ENCODE results near the gene SMYD1.

Gene SMYD1

DNA sequence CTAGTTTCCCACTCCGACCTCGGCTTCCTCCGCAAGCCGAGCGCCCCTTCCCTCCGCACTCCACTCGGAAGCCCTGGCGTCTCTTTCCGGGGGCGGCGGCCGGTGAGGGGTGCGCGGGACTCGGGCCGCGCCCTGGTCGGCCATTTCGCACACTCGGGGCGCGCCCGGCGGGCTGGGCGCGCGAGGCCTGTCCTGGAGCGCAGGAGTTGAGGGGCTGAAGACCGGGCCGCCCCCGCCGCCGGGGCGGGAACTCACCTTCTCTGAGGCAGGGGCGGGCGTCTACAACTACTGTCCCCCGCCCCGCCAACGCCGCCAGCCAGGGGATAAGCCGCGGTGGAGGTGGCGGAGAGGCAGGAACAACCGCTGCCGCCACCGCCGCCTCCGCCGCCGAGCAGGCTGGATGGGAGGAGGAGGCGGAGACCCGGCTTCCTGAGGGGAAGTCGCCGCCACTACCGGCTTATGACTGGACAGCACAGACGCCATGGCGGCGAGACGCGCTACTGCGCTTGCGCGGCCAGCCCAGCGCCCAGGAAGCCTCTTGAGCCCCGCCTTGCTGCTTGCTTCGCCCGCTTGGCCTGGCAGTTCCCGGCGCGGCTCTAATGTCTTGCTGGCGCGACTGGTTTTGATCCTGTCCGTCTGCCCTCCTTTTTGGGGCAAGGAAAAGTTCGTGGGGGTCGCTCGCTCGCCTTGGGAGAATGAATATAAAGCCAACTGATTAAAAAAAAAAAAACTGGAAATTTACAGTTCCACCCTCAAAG, 12.1 kb upstream of the SMYD1 start, which contains the start of gene KRCC1:
Gene KRCC1, minus strand, starts transcription at position 413 of the 758 bp plus-strand sequence. CDS start 27,220 bp downstream, outside the sequence.
- DNase-seq (ENCODE audit: low read depth in 2 of 2) = peak; percentile 86 to 87

DNA sequence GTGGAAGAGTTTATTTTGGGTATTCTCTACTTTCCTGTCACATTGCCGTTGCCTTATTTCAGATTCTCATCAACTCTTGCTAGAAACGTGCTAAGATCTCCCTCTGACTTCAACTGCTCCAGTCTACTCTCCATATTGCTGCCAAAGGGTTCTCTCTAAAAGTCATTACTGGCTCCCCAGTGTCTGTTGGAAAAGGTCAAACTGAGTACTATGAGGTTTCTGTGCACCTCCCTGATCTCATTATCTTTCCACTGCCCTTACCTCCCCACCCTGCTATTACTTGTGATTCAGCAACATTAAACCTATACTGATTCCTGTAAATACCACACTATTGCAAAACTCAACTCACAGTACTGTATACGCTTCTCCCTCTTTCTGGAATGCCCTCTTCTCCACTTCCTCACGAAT, 10.2 kb upstream of the SMYD1 start:
- DNase-seq (ENCODE audit: low read depth in 2 of 2) = no peak

- DNase-seq (ENCODE audit: low read depth in 2 of 2) = no peak
Measured at GRCh38 chr2:88058191-88058590, 9.4 kb upstream of the SMYD1 start.

- DNase-seq (ENCODE audit: low read depth in 2 of 2) = no peak
Measured at GRCh38 chr2:88059979-88060906, 7.4 kb upstream of the SMYD1 start.

DNA sequence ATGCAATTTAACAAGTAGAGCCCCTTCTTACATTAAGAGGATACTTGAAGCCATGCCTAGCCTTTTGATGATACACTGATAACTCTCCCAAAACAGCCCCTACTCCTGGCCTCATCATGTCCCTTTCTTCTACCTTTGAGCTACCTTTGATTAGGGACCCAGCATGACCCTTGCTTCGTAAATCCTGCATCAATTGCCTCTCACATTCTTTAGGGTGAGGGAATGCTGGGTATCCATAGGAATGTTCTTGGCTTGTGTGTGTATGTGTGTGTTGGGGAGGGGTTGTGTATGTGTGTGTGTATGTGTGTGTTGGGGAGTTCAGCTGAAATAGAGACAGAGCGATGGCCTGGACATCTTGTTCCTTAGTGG, 6.7 kb upstream of the SMYD1 start:
- DNase-seq (ENCODE audit: low read depth in 2 of 2) = no peak

GRCh38 chr2:88061295-88061694, 6.3 kb upstream of the SMYD1 start:
- DNase-seq (ENCODE audit: low read depth in 2 of 2) = no peak

DNA sequence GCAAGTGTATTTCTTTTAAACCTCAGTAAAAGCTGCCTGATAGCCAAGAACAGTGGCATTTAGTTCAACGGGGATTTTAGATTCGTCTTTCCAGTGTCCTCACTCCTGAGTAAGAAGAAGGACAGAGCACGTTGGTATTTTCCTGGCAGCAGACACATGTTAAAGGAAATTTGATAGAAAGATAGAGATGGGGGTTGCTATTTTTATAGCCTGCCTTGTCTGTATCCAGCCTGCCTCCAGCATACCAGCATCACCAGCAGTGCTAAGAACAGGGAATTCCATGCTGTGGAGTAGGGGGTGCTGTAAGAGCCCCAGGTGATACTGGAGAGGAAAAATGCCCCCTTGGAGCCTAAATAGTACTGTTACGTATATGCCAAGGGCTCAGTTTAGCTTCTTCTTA, 1.1 kb upstream of the SMYD1 start:
- DNase-seq (ENCODE audit: low read depth in 2 of 2) = no peak

DNA sequence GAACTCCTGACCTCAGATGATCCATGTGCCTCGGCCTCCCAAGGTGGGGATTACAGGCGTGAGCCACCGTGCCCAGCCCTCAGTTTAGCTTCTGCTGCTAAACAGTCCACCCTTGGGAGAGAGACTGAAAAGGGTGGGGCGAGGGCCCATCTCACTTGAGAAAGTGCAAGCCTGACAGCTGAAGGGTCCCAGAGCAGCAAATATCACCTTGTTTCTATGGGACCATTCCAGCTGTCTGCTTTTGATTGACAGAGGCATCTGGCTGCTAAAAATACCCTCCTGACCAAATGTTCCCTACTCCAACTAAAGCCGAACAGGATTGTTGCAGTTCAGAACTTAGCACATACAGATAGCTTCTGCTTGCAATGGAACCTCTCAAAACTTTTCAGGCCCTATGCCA, 436 bp upstream of the SMYD1 start:
- DNase-seq (ENCODE audit: low read depth in 2 of 2) = no peak

- no peak for DNase-seq (ENCODE audit: low read depth in 2 of 2)
Measured at GRCh38 chr2:88068044-88068443, 419 bp downstream of the SMYD1 start.

GRCh38 chr2:88069117-88069516, 1.5 kb downstream of the SMYD1 start:
- DNase-seq (ENCODE audit: low read depth in 2 of 2) = no peak

DNA sequence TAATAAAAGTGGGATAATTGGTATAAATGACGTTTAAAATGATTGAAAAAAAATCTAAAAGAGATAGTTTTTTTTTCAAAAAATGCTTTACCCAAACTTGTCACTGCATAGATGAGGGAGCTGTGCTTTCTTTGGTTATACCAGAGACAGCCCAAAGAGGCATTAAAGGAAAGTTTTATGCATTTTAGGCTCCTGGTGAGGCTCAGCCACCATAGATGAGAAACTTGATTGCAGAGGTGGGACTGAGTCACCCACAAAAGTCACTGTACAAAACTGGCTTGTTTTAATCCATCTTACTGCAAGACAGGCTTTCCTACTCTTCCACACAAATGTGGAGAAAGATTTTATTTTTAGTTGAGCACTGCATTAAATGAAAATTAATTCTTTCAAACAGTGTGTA, 2.4 kb downstream of the SMYD1 start:
- DNase-seq (ENCODE audit: low read depth in 2 of 2) = no peak

DNA sequence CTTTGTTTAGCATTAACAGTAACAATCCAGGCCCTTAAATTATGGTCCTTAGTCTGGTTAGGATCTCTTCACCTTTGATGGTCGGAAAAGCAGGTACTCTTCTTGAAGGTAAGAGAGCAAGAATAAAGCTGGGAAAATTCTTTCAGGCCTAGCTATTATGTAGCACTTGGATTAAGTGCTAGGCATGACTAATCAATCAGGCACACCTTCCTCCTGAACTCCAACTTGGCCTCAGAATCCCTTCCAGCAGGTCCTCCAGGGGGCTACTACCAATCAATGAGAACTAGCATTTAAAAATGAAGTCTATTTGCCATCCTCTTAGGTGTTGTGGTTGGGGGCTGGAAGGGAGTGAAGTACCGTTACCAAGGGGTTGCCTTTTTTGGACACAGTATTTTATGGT, 3.7 kb downstream of the SMYD1 start:
- no peak for DNase-seq (ENCODE audit: low read depth in 2 of 2)

DNA sequence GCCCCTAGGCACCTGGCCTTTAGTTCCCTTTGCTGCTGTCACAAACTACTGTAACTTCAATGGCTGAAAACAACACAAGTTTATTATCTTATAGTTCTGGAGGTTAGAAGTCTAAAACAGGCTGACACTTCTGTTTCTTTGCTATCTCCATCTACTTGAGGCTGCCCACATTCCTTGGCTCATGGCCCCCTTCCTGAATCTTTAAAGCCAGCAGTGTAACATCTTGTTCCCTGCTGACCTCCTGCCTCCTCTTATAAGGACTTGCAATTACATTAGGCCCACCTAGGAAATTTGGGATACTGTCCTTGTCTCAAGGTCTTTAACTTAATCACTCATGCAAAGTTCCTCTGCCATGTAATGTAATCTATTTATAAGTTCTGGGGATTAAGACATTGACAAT, 6.5 kb downstream of the SMYD1 start:
- no peak for DNase-seq (ENCODE audit: low read depth in 2 of 2)

GRCh38 chr2:88074854-88075292, 7.2 kb downstream of the SMYD1 start:
- no peak for DNase-seq (ENCODE audit: low read depth in 2 of 2)

GRCh38 chr2:88077080-88077479, 9.5 kb downstream of the SMYD1 start:
- no peak for DNase-seq (ENCODE audit: low read depth in 2 of 2)

DNA sequence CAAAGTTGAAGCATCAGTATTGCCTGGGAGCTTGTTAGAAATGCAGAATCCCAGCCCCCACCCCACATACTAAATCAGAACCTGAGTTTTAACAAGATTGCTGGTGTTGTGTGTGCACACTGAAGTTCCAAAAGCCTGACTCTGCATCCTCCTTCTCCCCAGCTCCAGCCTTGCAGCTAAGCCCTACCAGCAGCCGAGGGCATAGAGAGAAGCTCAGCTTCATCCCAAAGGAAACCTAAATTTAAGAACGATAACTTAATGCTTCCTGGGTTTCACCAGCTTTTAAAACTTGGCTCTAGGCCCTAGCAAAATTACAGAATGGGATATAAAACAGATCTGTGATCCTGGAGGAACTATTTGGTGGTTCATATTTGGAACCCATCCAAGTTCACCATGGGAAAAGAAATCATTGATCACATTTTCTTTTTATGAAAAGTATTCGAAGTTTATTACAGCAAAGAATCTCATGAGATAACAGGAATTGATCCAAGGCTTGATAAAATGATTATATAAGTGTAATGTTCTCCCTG, 11.1 kb downstream of the SMYD1 start:
- DNase-seq (ENCODE audit: low read depth in 2 of 2) = no peak

- no peak for DNase-seq (ENCODE audit: low read depth in 2 of 2)
Measured at GRCh38 chr2:88080545-88080944, 12.9 kb downstream of the SMYD1 start.

DNA sequence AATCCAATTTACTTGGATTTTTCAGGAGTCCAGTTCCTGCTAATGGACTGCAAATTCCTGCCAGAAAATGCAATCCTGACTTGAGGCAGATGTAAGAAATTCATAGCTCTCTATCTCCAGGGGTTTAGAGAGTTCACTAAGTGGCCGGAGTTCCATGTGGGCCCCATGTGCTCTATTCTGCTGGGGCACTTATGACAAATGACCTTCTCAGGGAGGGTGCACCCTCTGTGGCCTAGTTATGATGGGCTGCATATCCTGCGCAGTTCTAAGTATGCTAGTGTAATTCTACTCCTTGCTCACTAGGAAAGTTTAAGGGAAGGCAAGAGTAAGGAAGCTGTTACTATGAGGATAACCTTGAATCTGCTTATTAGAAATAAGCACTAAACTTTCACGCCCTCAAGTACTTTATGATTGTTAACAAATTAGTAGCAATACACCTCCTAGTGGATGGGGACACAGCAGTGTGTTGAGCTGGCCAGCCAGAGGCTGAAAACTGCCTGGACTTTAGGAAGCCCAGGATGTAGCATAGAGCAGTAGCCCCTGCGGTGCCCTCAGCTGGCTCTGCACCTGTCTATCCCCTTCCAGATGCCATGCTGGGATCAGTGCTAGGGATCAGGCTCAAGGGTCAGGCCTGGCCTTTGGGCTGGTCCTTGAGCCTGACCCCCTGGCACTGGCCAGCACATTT, 14.4 kb downstream of the SMYD1 start:
- DNase-seq (ENCODE audit: low read depth in 2 of 2) = no peak

- DNase-seq (ENCODE audit: low read depth in 2 of 2) = no peak
Measured at GRCh38 chr2:88082781-88083180, 15.2 kb downstream of the SMYD1 start.

GRCh38 chr2:88085099-88085498, 17.5 kb downstream of the SMYD1 start:
- DNase-seq (ENCODE audit: low read depth in 2 of 2) = no peak

DNA sequence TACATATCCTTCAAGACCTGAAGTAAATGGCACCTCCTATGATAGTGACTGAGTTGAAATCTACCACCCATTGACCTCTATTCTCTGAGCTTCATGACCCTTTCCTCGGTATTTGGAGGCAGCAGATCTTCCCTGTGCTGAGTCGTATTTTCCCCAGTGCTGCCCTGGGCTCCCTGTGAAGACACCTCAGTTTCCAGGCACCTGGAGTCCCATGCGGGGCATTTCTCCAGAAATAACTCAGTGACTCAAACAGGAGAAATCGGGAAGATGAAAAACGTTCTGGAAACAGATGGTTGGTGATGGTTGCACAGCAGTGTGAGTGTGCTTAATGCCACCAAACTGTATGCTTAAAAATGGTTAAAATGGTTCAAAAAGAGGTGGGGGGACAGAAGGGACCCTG, 18.0 kb downstream of the SMYD1 start:
- DNase-seq (ENCODE audit: low read depth in 2 of 2) = no peak

DNA sequence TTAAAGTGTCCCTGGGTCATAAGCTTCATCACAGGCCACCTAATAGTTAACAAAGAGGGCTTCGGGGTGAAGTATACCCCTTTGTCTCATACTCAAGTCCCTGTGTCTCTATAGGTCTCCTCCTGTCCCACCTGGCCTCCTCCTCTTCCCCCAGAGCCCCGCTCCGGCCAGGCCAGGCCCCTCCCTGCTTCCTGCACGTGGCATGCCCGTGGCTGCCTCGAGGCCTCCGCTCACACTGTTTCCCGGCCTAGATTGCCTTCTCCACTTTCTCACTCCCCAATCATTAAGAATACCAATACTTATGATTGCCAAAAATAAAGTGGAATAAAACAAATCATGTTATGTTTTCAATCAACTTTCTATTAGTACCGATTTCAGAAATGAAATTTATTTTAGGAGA, 18.8 kb downstream of the SMYD1 start:
- no peak for DNase-seq (ENCODE audit: low read depth in 2 of 2)

All from stimulated activated CD4-positive, alpha-beta T cell treated with anti-CD3 and anti-CD28 coated beads, Interleukin-12 subunit alpha, Interleukin-12 subunit beta, amount 100 ng/mL, for 24 hours (primary cell).